Placental epithelial cell (primary cell): ENCODE results near the gene PLSCR4. TPM values are rescaled to one million over a fixed set of nuclear protein-coding genes. Genes with fewer than 3 reads are reported as not detected.

Experiments
- total RNA-seq: library from RNA; depleted of rRNA; stranded (reverse); fragments of >200 nt; gene quantifications from 2 replicates; pipeline ENCODE4 v1.2.3, GENCODE V29; 2012

The PLSCR4 gene, protein sequence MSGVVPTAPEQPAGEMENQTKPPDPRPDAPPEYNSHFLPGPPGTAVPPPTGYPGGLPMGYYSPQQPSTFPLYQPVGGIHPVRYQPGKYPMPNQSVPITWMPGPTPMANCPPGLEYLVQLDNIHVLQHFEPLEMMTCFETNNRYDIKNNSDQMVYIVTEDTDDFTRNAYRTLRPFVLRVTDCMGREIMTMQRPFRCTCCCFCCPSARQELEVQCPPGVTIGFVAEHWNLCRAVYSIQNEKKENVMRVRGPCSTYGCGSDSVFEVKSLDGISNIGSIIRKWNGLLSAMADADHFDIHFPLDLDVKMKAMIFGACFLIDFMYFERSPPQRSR
- total RNA-seq, result 11.0 and 11.4 TPM in 2 replicates

GRCh38 chr3:146250449-146251382 lies at the start of gene PLSCR4:
TSS of gene PLSCR4 (minus strand) at chr3:146251105. CDS start at chr3:146222071, 29,034 bp downstream.

DNA sequence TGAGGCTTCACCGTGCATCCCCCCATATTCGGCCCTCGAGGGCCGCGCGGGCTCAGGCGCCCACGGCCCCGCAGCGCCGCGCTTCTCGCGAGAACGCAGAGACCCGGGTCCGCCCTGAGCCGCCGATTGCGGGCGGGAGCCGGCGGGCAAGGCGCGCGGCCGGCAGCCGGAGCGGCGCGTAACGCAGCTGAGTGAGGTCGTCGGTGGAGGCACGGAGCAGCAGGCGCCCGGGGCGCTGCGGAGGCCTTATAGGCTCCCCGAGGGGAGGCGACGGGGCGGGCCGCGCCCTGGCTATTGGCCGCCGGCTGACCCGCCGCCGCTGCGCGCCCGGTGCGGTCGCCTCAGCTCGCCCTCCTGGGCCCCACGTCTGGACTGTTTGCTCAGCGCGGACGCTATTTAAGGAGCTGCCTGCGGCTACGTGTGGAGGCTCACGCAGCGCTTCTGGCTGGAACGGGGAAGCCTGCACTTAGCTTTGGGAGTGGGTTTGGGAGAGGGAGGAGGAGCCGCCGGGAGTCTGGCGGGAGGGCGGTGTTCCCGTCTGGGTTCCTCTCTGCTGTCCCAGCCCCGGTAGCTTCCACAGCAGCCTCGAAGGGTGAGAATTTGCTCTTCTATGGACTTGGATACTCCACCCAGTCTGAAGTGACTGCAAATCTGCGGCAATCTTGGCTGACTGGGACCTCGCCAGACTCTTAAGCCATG lies 89.8 kb downstream of the PLSCR4 start, which contains the start of gene PLOD2:
Gene PLOD2, minus strand, starts transcription at position 221 of the 699 bp plus-strand sequence. Its CDS starts 195 bp downstream, at position 26.

Other genes starting within 250 kb of the PLSCR4 start
- gene PLOD2, start 89.9 kb downstream of the PLSCR4 start, total RNA-seq, result 55.4 and 134 TPM in 2 replicates
- gene PLSCR2, start 218.5 kb upstream of the PLSCR4 start, total RNA-seq, result not detected in 2 replicates